Prostate gland (tissue), 2 donors: Measurements from ENCODE around the gene BRME1.

Experiments used
- CTCF ChIP-seq, 4 experiments: fragments of 200-600 bp in 2 of 4; fragments of 450-650 bp in 2 of 4; sonication (generic) in 2 of 4; IDR thresholded peaks; 1 replicate in 3 of 4; 2 replicates in 1 of 4; pipeline ENCODE4 v1.5.1; 2016 to 2019; ENCODE audit warnings: antibody characterized with exemption in 4 of 4, mild to moderate bottlenecking in 2 of 4, moderate library complexity in 2 of 4
- POLR2A ChIP-seq: fragments of 450-650 bp; IDR thresholded peaks from one replicate; pipeline ENCODE4 v1.6.1; 2016; ENCODE audit warnings: antibody characterized with exemption, mild to moderate bottlenecking
- POLR2AphosphoS5 ChIP-seq: sonication (generic); formaldehyde crosslinking; IDR thresholded peaks from one replicate; pipeline ENCODE4 v1.6.1; 2017; ENCODE audit warnings: antibody characterized with exemption

- TF ChIP-seq POLR2AphosphoS5: no peak
- no peak for TF ChIP-seq POLR2A
- TF ChIP-seq CTCF (IDR thresholded peaks at IDR 0.05): no peak
Measured at GRCh38 chr19:13881692-13882418, 24.1 kb downstream of the BRME1 start.
